Measurements from ENCODE around the gene NADK2.

The NADK2 gene

DNA sequence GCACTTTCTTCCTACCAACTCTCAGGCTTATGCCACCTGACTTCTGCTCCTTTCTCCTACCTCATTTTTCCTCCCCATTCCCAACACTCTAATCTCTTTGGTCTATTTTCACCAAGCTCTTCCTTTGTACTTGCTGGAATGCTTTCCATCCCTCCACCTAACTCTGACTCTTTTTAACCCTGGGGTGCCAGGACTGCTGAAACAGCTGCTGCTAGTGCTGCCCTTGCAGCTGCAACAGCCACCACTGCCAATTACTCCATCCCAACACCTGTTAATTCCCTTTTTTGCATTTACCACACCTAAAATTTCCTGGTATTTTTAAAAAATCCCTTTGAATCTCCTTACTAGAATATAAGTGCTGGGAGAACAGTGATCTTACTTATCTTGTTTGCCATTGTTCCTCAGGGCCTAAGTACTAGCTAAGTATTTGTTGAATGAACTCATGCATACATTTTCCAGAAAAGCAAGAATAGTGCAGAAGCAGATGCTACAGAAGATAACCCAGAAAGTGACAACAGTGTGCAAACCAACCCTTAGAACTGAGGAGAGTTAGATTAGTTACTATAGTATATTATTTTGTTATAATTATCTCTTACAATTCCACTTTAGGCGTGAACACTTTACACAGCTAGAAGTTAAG, 11.5 kb downstream of the NADK2 start:
- Histone ChIP-seq H3K4me1 (ENCODE audit: low read length) (no peaks in the 10 kb centered on the region), H3K79me2 (ENCODE audit: low read length) (peaks cover 7% of the 10 kb centered on the region; the same call in 1 of the 2 replicates), H3K9me2 (replicated peaks; ENCODE audit: insufficient read depth, low read length) (no peaks in the 10 kb centered on the region), H3K27ac (ENCODE audit: low read length) (no peak overlapping the region), H3K36me3 (replicated peaks; ENCODE audit: insufficient read depth, low read length) (peaks cover 2% of the 10 kb centered on the region; the same call in 1 of the 2 replicates), H3K27me3 (replicated peaks; ENCODE audit: insufficient read depth, low read length) (no peaks in the 10 kb centered on the region), H4K20me1 (ENCODE audit: insufficient read depth, low read length) (no peaks in the 10 kb centered on the region), H2AFZ (ENCODE audit: low read length) (no peak overlapping the region), H3K9me3 (replicated peaks; ENCODE audit: insufficient read depth, low read length) (no peaks in the 10 kb centered on the region), H3K4me3 (ENCODE audit: low read length) (no peak overlapping the region), H3F3A (ENCODE audit: insufficient read depth, low read length) (no peaks in the 10 kb centered on the region), H3K4me2 (ENCODE audit: low read depth, low read length) (no peak overlapping the region), H3K9ac (ENCODE audit: low read length) (no peak overlapping the region)
- DNase-seq, result no peak
- TF ChIP-seq EZH2 (optimal IDR thresholded peaks at IDR 0.05; ENCODE audit: low read depth, low read length) (no peak), EZH2phosphoT487 (IDR thresholded peaks at IDR 0.05; ENCODE audit: low read length) (no peak)
- TF ChIP-seq, protein P1, sequence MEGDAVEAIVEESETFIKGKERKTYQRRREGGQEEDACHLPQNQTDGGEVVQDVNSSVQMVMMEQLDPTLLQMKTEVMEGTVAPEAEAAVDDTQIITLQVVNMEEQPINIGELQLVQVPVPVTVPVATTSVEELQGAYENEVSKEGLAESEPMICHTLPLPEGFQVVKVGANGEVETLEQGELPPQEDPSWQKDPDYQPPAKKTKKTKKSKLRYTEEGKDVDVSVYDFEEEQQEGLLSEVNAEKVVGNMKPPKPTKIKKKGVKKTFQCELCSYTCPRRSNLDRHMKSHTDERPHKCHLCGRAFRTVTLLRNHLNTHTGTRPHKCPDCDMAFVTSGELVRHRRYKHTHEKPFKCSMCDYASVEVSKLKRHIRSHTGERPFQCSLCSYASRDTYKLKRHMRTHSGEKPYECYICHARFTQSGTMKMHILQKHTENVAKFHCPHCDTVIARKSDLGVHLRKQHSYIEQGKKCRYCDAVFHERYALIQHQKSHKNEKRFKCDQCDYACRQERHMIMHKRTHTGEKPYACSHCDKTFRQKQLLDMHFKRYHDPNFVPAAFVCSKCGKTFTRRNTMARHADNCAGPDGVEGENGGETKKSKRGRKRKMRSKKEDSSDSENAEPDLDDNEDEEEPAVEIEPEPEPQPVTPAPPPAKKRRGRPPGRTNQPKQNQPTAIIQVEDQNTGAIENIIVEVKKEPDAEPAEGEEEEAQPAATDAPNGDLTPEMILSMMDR (IDR thresholded peaks at IDR 0.05; ENCODE audit: low read length), result no peak

DNA sequence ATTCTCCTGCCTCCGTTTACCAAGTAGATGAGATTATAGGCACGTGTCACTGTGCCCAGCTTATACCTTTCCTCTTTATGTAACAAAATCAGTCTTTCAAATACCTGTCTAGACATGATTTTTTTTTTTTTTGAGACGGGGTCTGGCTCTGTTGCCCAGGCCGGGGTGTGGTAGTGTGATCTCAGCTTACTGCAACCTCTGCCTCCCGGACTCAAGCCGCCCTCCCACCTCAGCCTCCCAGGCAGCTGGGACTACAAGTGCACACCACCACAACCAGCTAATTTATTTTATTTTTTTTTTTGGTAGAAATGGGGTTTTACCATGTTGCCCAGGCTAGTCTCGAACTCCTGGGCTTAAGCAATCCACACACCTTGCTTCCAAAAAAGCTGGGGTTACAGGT, 13.2 kb downstream of the NADK2 start:
- Histone ChIP-seq H3K79me2 (ENCODE audit: low read length) (peaks cover 4% of the 10 kb centered on the region; the same call in 1 of the 2 replicates), H3K4me1 (ENCODE audit: low read length) (no peaks in the 10 kb centered on the region), H3K36me3 (replicated peaks; ENCODE audit: insufficient read depth, low read length) (peaks cover 2% of the 10 kb centered on the region; the same call in 1 of the 2 replicates), H3K9me3 (replicated peaks; ENCODE audit: insufficient read depth, low read length) (no peaks in the 10 kb centered on the region), H3K27me3 (replicated peaks; ENCODE audit: insufficient read depth, low read length) (no peaks in the 10 kb centered on the region), H3K9me2 (replicated peaks; ENCODE audit: insufficient read depth, low read length) (no peaks in the 10 kb centered on the region), H3K4me2 (ENCODE audit: low read depth, low read length) (no peak overlapping the region), H3K9ac (ENCODE audit: low read length) (no peak overlapping the region), H4K20me1 (ENCODE audit: insufficient read depth, low read length) (no peaks in the 10 kb centered on the region), H2AFZ (ENCODE audit: low read length) (no peak overlapping the region), H3K27ac (ENCODE audit: low read length) (no peak overlapping the region), H3F3A (ENCODE audit: insufficient read depth, low read length) (no peaks in the 10 kb centered on the region), H3K4me3 (ENCODE audit: low read length) (no peak overlapping the region)
- DNase-seq, result no peak
- TF ChIP-seq, protein P1 (IDR thresholded peaks at IDR 0.05; ENCODE audit: low read length), result no peak
- no peak for TF ChIP-seq EZH2phosphoT487 (IDR thresholded peaks at IDR 0.05; ENCODE audit: low read length)

DNA sequence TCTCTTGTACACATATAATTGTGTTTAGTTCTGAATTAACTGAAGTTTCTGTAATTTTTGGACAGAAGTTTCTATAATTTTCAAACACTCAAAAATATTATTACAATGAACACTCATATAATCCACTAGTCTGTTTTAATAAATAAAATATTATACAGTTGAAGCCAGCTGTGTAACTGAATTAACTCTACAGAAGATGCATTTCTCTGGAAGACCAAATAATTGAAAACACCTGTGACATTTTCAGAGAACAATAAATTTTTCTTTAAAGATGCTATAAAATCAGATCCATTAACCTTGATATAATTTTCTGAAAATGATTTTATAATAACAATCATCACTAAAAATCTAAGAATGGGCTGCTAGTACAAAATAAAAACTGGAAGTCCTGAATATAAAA, 14.7 kb downstream of the NADK2 start:
- no peak for DNase-seq
- Histone ChIP-seq H3K4me3 (ENCODE audit: low read length) (no peak overlapping the region), H3F3A (ENCODE audit: insufficient read depth, low read length) (no peaks in the 10 kb centered on the region), H3K4me1 (ENCODE audit: low read length) (no peaks in the 10 kb centered on the region), H3K27me3 (replicated peaks; ENCODE audit: insufficient read depth, low read length) (no peaks in the 10 kb centered on the region), H3K9ac (ENCODE audit: low read length) (no peak overlapping the region), H3K36me3 (replicated peaks; ENCODE audit: insufficient read depth, low read length) (peaks cover 2% of the 10 kb centered on the region; the same call in 1 of the 2 replicates), H2AFZ (ENCODE audit: low read length) (no peak overlapping the region), H4K20me1 (ENCODE audit: insufficient read depth, low read length) (no peaks in the 10 kb centered on the region), H3K9me3 (replicated peaks; ENCODE audit: insufficient read depth, low read length) (no peaks in the 10 kb centered on the region), H3K9me2 (replicated peaks; ENCODE audit: insufficient read depth, low read length) (no peaks in the 10 kb centered on the region), H3K79me2 (ENCODE audit: low read length) (no peaks in the 10 kb centered on the region), H3K4me2 (ENCODE audit: low read depth, low read length) (no peak overlapping the region), H3K27ac (ENCODE audit: low read length) (no peak overlapping the region)
- TF ChIP-seq EZH2phosphoT487 (IDR thresholded peaks at IDR 0.05; ENCODE audit: low read length) (no peak), EZH2 (optimal IDR thresholded peaks at IDR 0.05; ENCODE audit: low read depth, low read length) (no peak)
- TF ChIP-seq, protein P1 (IDR thresholded peaks at IDR 0.05; ENCODE audit: low read length), result no peak

Measured in MM.1S (cell line).